ENCODE data around the gene ZCCHC3. TPM values are rescaled to one million over a fixed set of nuclear protein-coding genes. Genes with fewer than 3 reads are reported as not detected.
"Not testable (repeated sequence)": the region's sequence is repeated elsewhere in the genome, so short reads cannot be mapped to it uniquely, and the experiment has no call there.

The ZCCHC3 gene, protein sequence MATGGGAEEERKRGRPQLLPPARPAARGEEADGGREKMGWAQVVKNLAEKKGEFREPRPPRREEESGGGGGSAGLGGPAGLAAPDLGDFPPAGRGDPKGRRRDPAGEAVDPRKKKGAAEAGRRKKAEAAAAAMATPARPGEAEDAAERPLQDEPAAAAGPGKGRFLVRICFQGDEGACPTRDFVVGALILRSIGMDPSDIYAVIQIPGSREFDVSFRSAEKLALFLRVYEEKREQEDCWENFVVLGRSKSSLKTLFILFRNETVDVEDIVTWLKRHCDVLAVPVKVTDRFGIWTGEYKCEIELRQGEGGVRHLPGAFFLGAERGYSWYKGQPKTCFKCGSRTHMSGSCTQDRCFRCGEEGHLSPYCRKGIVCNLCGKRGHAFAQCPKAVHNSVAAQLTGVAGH
- total RNA-seq, result 10 to 100 TPM; 13.7 to 15.6 TPM

DNA sequence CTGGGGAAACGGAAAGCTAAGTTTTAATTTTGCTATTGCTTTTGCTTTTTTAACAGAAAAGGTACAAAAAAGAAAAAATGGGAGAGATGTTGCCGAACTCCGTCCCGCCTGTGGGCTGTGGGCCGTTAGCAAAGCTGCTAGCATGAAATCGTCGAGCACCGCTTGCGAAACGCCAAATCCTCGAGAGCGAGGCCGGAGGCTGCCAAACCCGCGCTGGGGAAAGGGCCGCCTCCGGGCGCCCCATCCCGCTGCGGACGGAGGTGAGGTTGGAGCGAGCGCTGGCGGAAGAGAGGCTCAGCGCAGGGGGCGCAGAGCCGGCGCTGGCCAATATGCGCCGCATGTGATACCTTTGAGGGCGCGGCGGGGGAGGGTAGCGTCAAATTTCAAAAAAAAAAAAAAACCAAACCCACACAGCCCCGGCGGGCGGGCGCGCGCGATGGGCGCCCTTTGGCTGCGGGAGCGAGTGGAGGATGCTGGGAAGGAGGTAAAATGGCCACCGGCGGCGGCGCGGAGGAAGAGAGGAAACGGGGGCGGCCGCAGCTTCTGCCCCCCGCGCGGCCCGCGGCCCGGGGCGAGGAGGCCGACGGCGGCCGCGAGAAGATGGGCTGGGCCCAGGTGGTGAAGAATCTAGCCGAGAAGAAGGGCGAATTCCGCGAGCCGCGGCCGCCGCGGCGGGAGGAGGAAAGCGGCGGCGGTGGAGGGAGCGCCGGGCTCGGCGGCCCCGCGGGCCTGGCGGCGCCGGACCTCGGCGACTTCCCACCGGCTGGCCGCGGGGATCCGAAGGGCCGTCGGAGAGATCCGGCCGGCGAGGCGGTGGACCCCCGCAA is at the start of gene ZCCHC3:
Gene ZCCHC3 (plus strand): TSS at position 473 of the 827 bp plus-strand sequence. CDS start 17 bp downstream, at position 490.
- no peaks in the 10 kb centered on the region for H3K27me3 ChIP-seq
- intact Hi-C loops (cut with DNase I), result no loop called here
- peak within 1 kb of the TSS; percentile 98 for H3K27ac ChIP-seq
- no peaks in the 10 kb centered on the region for H3K9me3 ChIP-seq
- H3K4me3 ChIP-seq, result peak within 1 kb of the TSS; percentile 76
- TF ChIP-seq, protein P1, sequence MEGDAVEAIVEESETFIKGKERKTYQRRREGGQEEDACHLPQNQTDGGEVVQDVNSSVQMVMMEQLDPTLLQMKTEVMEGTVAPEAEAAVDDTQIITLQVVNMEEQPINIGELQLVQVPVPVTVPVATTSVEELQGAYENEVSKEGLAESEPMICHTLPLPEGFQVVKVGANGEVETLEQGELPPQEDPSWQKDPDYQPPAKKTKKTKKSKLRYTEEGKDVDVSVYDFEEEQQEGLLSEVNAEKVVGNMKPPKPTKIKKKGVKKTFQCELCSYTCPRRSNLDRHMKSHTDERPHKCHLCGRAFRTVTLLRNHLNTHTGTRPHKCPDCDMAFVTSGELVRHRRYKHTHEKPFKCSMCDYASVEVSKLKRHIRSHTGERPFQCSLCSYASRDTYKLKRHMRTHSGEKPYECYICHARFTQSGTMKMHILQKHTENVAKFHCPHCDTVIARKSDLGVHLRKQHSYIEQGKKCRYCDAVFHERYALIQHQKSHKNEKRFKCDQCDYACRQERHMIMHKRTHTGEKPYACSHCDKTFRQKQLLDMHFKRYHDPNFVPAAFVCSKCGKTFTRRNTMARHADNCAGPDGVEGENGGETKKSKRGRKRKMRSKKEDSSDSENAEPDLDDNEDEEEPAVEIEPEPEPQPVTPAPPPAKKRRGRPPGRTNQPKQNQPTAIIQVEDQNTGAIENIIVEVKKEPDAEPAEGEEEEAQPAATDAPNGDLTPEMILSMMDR (IDR thresholded peaks at IDR 0.05), result no peak
- peaks cover 16% of the 10 kb centered on the region for H3K4me1 ChIP-seq
- no peaks in the 10 kb centered on the region for H3K36me3 ChIP-seq
- peak within 1 kb of the TSS; percentile 99 to 100 for H3K9ac ChIP-seq (ENCODE audit: low read depth in 2 of 2, low read length in 2 of 2)
- DNase-seq, result peak; percentile 85

DNA sequence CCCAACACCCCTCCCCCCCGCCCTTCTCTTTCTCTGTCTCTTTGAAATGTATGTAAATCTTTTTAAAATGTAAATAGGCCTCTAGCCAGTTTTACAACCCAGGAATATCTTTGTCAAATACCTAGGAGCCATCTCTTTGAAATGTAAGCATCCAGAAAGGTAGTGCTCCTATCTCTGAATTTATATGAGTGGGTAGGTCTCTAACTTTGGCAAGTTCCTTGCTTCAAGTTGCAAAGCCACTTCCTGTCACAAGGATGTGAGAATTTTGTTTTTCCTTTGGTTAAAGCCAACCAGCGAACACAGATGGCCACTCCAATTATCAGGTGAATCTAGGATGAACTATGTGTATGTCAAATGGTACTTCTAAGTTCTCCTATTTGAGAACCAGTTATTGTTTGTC is 46.0 kb upstream of the ZCCHC3 start:
- Histone ChIP-seq H3K27me3 (no peaks in the 10 kb centered on the region), H3K4me1 (no peaks in the 10 kb centered on the region), H3K9ac (ENCODE audit: low read depth in 2 of 2, low read length in 2 of 2) (no peak overlapping the region), H3K4me3 (no peak overlapping the region), H3K9me3 (no peaks in the 10 kb centered on the region), H3K27ac (no peak overlapping the region), H3K36me3 (no peaks in the 10 kb centered on the region)
- intact Hi-C loops (cut with DNase I), result no loop called here
- TF ChIP-seq, protein P1 (IDR thresholded peaks at IDR 0.05), result no peak
- DNase-seq, result no peak

DNA sequence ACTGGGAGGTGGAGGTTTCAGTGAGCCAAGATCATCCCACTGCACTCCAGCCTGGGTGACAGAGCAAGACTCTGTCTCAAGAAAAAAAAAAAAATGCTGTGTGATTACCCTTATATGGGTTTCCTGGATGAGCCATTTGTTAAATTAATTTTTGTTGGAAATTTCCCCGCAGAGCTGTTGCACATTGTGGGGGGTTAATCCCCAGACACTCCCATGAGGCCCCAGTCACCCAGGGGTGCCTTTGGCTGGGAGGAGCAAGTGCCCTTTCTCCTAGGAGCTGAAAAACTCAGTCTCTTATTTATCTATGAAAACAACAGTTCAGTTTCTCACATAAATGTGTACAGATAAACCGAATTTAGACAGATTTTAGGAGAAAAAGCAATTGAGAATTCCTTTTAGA is 44.6 kb upstream of the ZCCHC3 start:
- intact Hi-C loops (cut with DNase I), result no loop called here
- H3K9me3 ChIP-seq, result no peaks in the 10 kb centered on the region
- H3K4me1 ChIP-seq, result no peaks in the 10 kb centered on the region
- H3K27ac ChIP-seq, result no peak overlapping the region
- H3K4me3 ChIP-seq, result no peak overlapping the region
- no peaks in the 10 kb centered on the region for H3K36me3 ChIP-seq
- TF ChIP-seq, protein P1 (IDR thresholded peaks at IDR 0.05), result no peak
- no peak for DNase-seq
- H3K9ac ChIP-seq (ENCODE audit: low read depth in 2 of 2, low read length in 2 of 2), result no peak overlapping the region
- no peaks in the 10 kb centered on the region for H3K27me3 ChIP-seq

DNA sequence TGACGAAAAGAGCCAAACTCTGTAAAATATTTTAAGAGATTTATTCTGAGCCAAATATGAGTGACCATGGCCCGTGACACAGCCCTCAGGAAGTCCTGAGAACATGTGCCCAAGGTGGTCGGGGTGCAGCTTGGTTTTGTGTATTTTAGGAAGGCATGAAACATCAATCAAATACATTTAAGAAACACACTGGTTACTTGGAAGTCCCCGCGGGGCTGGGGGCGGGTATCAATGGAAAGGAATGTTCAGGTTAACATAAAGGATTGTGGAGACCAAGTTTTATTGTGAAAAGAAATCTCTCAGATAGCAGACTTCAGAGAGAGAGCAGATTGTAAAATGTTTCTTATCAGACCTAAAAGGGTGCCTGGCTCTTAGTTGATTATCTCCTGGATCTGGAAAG is 43.9 kb upstream of the ZCCHC3 start:
- H3K27me3 ChIP-seq; intact Hi-C loops (cut with DNase I); H3K9ac ChIP-seq (ENCODE audit: low read depth in 2 of 2, low read length in 2 of 2): not testable (repeated sequence)

DNA sequence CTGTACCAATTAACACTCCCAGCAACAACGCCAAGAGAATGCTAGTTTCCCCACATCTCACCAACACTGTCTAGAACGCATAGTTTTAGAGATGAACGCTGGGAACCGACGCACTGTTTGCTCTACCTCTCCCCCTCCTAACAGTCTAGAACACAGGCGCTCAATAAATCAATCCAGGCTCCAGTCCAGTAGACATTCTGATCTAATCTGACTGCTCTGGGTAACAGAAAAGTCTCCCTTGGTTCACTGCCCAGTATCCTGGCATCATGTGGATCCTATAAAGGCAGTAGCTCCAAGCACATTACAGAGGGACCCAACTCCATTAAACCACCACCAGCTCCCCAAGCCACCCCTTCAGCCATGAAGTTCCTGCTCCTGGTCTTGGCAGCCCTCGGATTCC is 40.0 kb upstream of the ZCCHC3 start, which contains the start of gene DEFB132:
Gene DEFB132 (plus strand): TSS at position 306 of the 400 bp plus-strand sequence. CDS start 55 bp downstream, at position 361.
- no peaks in the 10 kb centered on the region for H3K9me3 ChIP-seq
- intact Hi-C loops (cut with DNase I), result no loop called here
- H3K4me3 ChIP-seq, result no peak within 1 kb of the TSS
- no peaks in the 10 kb centered on the region for H3K4me1 ChIP-seq
- no peak for DNase-seq
- no peak within 1 kb of the TSS for H3K9ac ChIP-seq (ENCODE audit: low read depth in 2 of 2, low read length in 2 of 2)
- H3K27me3 ChIP-seq, result no peaks in the 10 kb centered on the region
- TF ChIP-seq, protein P1 (IDR thresholded peaks at IDR 0.05), result no peak
- H3K36me3 ChIP-seq, result no peaks in the 10 kb centered on the region
- H3K27ac ChIP-seq, result no peak within 1 kb of the TSS

More for the DNA sequence above, 43.9 kb upstream of the ZCCHC3 start:
- not testable (repeated sequence) for H3K4me1 ChIP-seq, H3K27ac ChIP-seq, DNase-seq, H3K9me3 ChIP-seq, H3K4me3 ChIP-seq, H3K36me3 ChIP-seq

Measured in colonic mucosa (tissue), 4 donors.